T-helper 17 cell (primary cell): ENCODE measurements around the gene LBX1. TPM values are rescaled to one million over a fixed set of nuclear protein-coding genes. Genes with fewer than 3 reads are reported as not detected.

ENCODE experiments used
- ATAC-seq: fragments of 150-1000 bp; cut with Tn5 transposase; 2 replicates; pipeline ENCODE4 v1.10.0; 2021; ENCODE audit warnings: mild to moderate bottlenecking, moderate library complexity
- DNase-seq, 3 donors: peaks; one replicate each; pipeline versions ENCODE4 v3.0.0 to v3.0.0-alpha.2; 2020 to 2021
- H3K9me3 ChIP-seq: one replicate; pipeline ENCODE4 v1.7.0; 2013; ENCODE audit warnings: low read length, mild to moderate bottlenecking; ENCODE audit not compliant: control insufficient read depth, poor library complexity, severe bottlenecking
- H3K27ac Mint-ChIP-seq: one replicate; pipeline ENCODE4 v1.8.0; 2022; ENCODE audit warnings: mild to moderate bottlenecking, moderate library complexity, mixed read lengths
- H3K27me3 Mint-ChIP-seq: one replicate; pipeline ENCODE4 v1.8.0; 2022; ENCODE audit warnings: mixed read lengths
- H3K36me3 Mint-ChIP-seq: one replicate; pipeline ENCODE4 v1.8.0; 2022; ENCODE audit warnings: low read depth, mixed read lengths
- H3K4me1 Mint-ChIP-seq: one replicate; pipeline ENCODE4 v1.8.0; 2022; ENCODE audit warnings: mild to moderate bottlenecking, mixed read lengths
- H3K4me3 Mint-ChIP-seq: one replicate; pipeline ENCODE4 v1.8.0; 2022; ENCODE audit warnings: mild to moderate bottlenecking, moderate library complexity, mixed read lengths
- total RNA-seq, 4 donors: library from RNA in 2 of 4; stranded (reverse) in 2 of 4; gene quantifications; one replicate each; pipeline ENCODE4 v1.2.3 and lab custom pipeline; 2022 to 2026

Gene LBX1
- not detected for total RNA-seq
- 0 reads per million in 2 donors for total RNA-seq (lab: John Stamatoyannopoulos, UW)

- H3K4me3 Mint-ChIP-seq: peak within 1 kb of the TSS; percentile 89
- peaks cover 82% of the 10 kb centered on the region for H3K27me3 Mint-ChIP-seq
- DNase-seq: no peak
Observed at GRCh38 chr10:101229266-101230182, at the start of gene LBX1. LBX1 (minus strand) TSS chr10:101229463; CDS start chr10:101228815, 648 bp downstream.

DNA sequence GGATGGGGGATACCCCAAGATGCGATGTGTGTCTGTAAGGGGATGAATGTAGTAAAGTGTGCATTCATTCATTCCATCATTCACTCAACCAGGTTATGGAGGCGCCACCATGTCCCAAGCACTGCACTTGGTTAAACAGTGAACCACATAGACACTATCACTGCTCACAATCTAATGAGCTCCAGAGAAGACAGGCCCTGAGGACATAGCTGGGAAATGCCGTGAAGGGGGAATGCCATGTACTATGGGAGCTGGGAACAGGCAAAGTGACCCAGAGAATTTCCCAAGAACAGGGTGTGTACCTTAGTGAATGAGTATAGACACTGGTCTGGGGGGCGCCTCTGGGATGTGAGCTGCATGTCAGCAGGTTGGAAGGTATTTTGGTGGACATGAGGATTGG, 44.5 kb upstream of the LBX1 start:
- no peak overlapping the region for H3K4me3 Mint-ChIP-seq
- no peak for DNase-seq

More at GRCh38 chr10:101229266-101230182, at the start of gene LBX1:
- Mint-ChIP-seq H3K36me3 (peaks cover 14% of the 10 kb centered on the region), H3K4me1 (peaks cover 35% of the 10 kb centered on the region), H3K27ac (no peak within 1 kb of the TSS)
- ATAC-seq: no peak
- no peaks in the 10 kb centered on the region for H3K9me3 ChIP-seq

GRCh38 chr10:101273330-101273729, 44.1 kb upstream of the LBX1 start:
- no peaks in the 10 kb centered on the region for H3K9me3 ChIP-seq
- Mint-ChIP-seq H3K36me3 (peaks cover 13% of the 10 kb centered on the region), H3K27me3 (peaks cover 55% of the 10 kb centered on the region), H3K27ac (no peak overlapping the region), H3K4me3 (no peak overlapping the region), H3K4me1 (peaks cover 8% of the 10 kb centered on the region)
- ATAC-seq (no peak), DNase-seq (no peak)

More for the DNA sequence above, 44.5 kb upstream of the LBX1 start:
- Mint-ChIP-seq H3K27me3 (peaks cover 52% of the 10 kb centered on the region), H3K36me3 (peaks cover 13% of the 10 kb centered on the region), H3K27ac (no peak overlapping the region), H3K4me1 (peaks cover 8% of the 10 kb centered on the region)
- ATAC-seq: no peak
- H3K9me3 ChIP-seq: no peaks in the 10 kb centered on the region

GRCh38 chr10:101272229-101272868, 43.1 kb upstream of the LBX1 start:
- ATAC-seq: peak; percentile 74
- no peaks in the 10 kb centered on the region for H3K9me3 ChIP-seq
- peaks cover 8% of the 10 kb centered on the region for H3K4me1 Mint-ChIP-seq
- H3K36me3 Mint-ChIP-seq: peaks cover 13% of the 10 kb centered on the region
- no peak overlapping the region for H3K4me3 Mint-ChIP-seq
- peak; percentile 23 to 42 (median 28) for DNase-seq
- no peak overlapping the region for H3K27ac Mint-ChIP-seq
- H3K27me3 Mint-ChIP-seq: peaks cover 57% of the 10 kb centered on the region

DNA sequence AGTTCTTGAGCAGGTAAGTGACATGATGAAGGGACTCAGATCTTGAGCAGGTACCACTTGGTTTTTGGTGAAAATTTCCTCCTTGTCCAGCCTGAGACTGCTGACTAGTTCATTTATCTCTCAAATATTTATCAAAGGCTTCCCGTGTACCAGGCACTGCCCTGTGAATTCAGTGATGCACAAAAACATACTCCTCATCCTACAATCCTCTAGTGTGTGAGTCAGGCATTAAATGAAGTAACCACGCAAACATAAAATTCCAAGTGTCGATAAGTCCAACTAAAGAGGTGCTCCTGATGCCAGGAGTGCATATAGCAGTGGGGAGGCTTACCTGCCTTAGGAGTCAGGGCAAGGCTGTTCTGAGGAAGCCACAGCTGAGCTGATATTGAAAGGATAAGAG, 41.5 kb upstream of the LBX1 start:
- ATAC-seq: no peak
- no peak overlapping the region for H3K4me3 Mint-ChIP-seq
- peaks cover 6% of the 10 kb centered on the region for H3K4me1 Mint-ChIP-seq

GRCh38 chr10:101267776-101268175, 38.5 kb upstream of the LBX1 start:
- Mint-ChIP-seq H3K27me3 (peaks cover 51% of the 10 kb centered on the region), H3K4me1 (peaks cover 6% of the 10 kb centered on the region), H3K27ac (no peak overlapping the region), H3K4me3 (no peak overlapping the region), H3K36me3 (peaks cover 10% of the 10 kb centered on the region)
- ATAC-seq (no peak), DNase-seq (no peak)
- no peaks in the 10 kb centered on the region for H3K9me3 ChIP-seq

More for the DNA sequence above, 41.5 kb upstream of the LBX1 start:
- peaks cover 52% of the 10 kb centered on the region for H3K27me3 Mint-ChIP-seq
- no peak for DNase-seq
- H3K9me3 ChIP-seq: no peaks in the 10 kb centered on the region
- peaks cover 13% of the 10 kb centered on the region for H3K36me3 Mint-ChIP-seq
- H3K27ac Mint-ChIP-seq: peak overlapping the region; percentile 45

GRCh38 chr10:101267290-101267680, 38.0 kb upstream of the LBX1 start:
- ATAC-seq (no peak), DNase-seq (no peak)
- Mint-ChIP-seq H3K36me3 (peaks cover 8% of the 10 kb centered on the region), H3K27me3 (peaks cover 52% of the 10 kb centered on the region), H3K27ac (no peak overlapping the region), H3K4me3 (no peak overlapping the region), H3K4me1 (peaks cover 4% of the 10 kb centered on the region)
- no peaks in the 10 kb centered on the region for H3K9me3 ChIP-seq

- no peaks in the 10 kb centered on the region for H3K4me1 Mint-ChIP-seq
- peaks cover 5% of the 10 kb centered on the region for H3K36me3 Mint-ChIP-seq
- ATAC-seq (no peak), DNase-seq (no peak)
- H3K9me3 ChIP-seq: no peaks in the 10 kb centered on the region
- H3K27ac Mint-ChIP-seq: no peak overlapping the region
- H3K27me3 Mint-ChIP-seq: peaks cover 52% of the 10 kb centered on the region
- H3K4me3 Mint-ChIP-seq: no peak overlapping the region
Observed at GRCh38 chr10:101266381-101267289, 37.4 kb upstream of the LBX1 start.

DNA sequence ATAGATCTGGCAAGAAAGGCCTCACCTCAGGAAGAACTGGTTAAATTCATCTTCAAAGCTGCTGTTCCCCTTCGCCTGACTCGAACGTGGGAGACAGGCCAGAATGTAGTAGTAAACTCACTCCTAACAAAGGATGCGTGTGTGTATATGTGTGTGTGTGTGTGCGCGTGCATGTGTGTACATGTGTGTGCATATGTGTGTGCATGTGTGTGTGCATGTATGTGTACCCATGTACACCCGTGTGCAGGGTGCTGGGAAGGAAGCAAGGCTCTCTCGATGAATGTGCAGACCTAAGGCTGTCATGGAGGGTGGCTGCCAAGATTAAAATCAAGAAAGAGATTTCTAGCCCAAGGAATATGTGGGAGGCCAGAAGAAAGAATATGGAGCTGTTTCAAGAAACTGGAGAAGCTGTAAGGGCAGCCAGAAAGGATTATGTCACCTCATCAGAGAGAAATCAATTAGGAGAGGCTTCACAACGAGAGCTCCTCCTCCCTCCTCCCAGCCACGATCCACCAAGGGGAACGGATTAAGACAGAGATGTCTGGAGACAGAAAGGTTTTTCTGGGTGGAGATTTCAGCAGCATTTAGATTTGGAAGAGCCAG, 34.0 kb upstream of the LBX1 start:
- Mint-ChIP-seq H3K27me3 (peaks cover 48% of the 10 kb centered on the region), H3K4me3 (no peak overlapping the region), H3K4me1 (no peaks in the 10 kb centered on the region), H3K36me3 (peaks cover under 1% of the 10 kb centered on the region), H3K27ac (no peak overlapping the region)
- no peaks in the 10 kb centered on the region for H3K9me3 ChIP-seq
- no peak for DNase-seq
- ATAC-seq: no peak

DNA sequence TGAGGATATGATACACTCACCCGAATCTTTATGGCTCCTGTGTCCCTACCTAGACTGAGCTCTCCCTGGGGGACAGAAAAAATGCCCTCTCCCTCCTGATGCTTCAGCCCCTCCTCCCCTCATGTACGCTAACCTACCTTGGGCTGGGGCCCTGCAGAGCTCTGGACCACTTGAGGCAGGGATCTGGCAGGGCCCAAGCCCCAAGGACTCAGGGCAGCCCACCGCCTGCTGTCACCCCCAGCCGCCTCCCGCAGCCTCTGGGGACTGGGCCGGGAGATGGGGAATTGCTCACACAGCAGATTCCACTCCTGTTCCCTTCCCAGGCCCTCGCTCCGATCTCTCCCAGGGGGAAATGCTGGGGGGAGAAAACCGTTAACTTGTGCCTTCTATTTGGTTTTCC, 32.9 kb upstream of the LBX1 start:
- ATAC-seq: no peak
- H3K27ac Mint-ChIP-seq: no peak overlapping the region
- no peaks in the 10 kb centered on the region for H3K4me1 Mint-ChIP-seq
- H3K4me3 Mint-ChIP-seq: no peak overlapping the region
- no peak for DNase-seq
- peaks cover 2% of the 10 kb centered on the region for H3K36me3 Mint-ChIP-seq
- H3K27me3 Mint-ChIP-seq: peaks cover 44% of the 10 kb centered on the region
- H3K9me3 ChIP-seq: no peaks in the 10 kb centered on the region

DNA sequence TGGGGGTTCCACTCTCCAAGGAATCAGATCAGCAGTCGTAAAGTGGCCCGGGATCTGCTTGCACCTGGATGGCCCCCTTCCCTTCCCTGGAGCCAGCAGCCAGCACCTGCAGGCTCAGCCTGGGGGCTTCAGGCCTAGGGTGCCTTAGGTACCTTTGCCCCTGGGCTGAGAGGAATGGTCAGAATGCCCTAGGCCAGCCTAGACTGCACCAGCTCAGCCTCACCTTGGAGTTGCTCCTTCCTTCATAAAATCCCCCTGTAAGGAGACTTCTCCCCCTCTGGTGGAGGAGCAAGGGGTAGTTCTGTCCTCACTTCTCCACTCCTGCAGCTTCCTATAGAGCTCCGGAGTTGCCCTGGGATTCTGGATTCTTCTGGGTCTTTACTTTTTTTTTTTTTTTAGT, 32.4 kb upstream of the LBX1 start:
- Mint-ChIP-seq H3K27ac (no peak overlapping the region), H3K4me1 (no peaks in the 10 kb centered on the region), H3K4me3 (no peak overlapping the region), H3K27me3 (peaks cover 44% of the 10 kb centered on the region), H3K36me3 (peaks cover 2% of the 10 kb centered on the region)
- ATAC-seq (no peak), DNase-seq (no peak)
- H3K9me3 ChIP-seq: no peaks in the 10 kb centered on the region

GRCh38 chr10:101260764-101261481, 31.7 kb upstream of the LBX1 start:
- no peak overlapping the region for H3K4me3 Mint-ChIP-seq
- DNase-seq (no peak), ATAC-seq (no peak)
- H3K9me3 ChIP-seq: no peaks in the 10 kb centered on the region
- H3K36me3 Mint-ChIP-seq: peaks cover 2% of the 10 kb centered on the region
- H3K4me1 Mint-ChIP-seq: no peaks in the 10 kb centered on the region
- no peak overlapping the region for H3K27ac Mint-ChIP-seq
- peaks cover 52% of the 10 kb centered on the region for H3K27me3 Mint-ChIP-seq
